Mammary epithelial cell (primary cell): Measurements from ENCODE around the gene EHMT1.

Experiments
- EZH2 ChIP-seq: IDR thresholded peaks from 2 replicates; pipeline ENCODE4 v1.6.1; 2012; ENCODE audit warnings: low read length, inconsistent platforms, borderline replicate concordance
- TF ChIP-seq, protein P1 (sequence below), 2 donors: IDR thresholded peaks in 1 of 2; conservative IDR thresholded peaks in 1 of 2; 2 replicates each; pipeline ENCODE4 v1.5.1; 2011 to 2012; ENCODE audit warnings: inconsistent platforms in 2 of 2, low read length in 2 of 2, mild to moderate bottlenecking in 2 of 2, control low read depth in 1 of 2, low read depth in 1 of 2; ENCODE audit not compliant: insufficient read depth in 1 of 2; ENCODE audit errors: extremely low read depth in 1 of 2

GRCh38 chr9:137740312-137740711, 121.5 kb downstream of the EHMT1 start:
- TF ChIP-seq, protein P1, sequence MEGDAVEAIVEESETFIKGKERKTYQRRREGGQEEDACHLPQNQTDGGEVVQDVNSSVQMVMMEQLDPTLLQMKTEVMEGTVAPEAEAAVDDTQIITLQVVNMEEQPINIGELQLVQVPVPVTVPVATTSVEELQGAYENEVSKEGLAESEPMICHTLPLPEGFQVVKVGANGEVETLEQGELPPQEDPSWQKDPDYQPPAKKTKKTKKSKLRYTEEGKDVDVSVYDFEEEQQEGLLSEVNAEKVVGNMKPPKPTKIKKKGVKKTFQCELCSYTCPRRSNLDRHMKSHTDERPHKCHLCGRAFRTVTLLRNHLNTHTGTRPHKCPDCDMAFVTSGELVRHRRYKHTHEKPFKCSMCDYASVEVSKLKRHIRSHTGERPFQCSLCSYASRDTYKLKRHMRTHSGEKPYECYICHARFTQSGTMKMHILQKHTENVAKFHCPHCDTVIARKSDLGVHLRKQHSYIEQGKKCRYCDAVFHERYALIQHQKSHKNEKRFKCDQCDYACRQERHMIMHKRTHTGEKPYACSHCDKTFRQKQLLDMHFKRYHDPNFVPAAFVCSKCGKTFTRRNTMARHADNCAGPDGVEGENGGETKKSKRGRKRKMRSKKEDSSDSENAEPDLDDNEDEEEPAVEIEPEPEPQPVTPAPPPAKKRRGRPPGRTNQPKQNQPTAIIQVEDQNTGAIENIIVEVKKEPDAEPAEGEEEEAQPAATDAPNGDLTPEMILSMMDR (conservative IDR thresholded peaks at IDR 0.05 in 1 of 2, IDR thresholded peaks at IDR 0.05 in 1 of 2; ENCODE audit: extremely low read depth in 1 of 2, insufficient read depth in 1 of 2, low read depth in 1 of 2, low read length in 2 of 2) = no peak
- TF ChIP-seq EZH2 = no peak
